Measurements from ENCODE around the gene APOB.

The APOB gene

GRCh38 chr2:21004181-21004572 is 39.7 kb downstream of the APOB start:
- no peak for TF ChIP-seq CTCF (IDR thresholded peaks at IDR 0.05; ENCODE audit: low read depth, low read length, missing control alignments)
- in situ Hi-C loops (cut with HindIII; ENCODE audit: low sequenced_read_pairs): no loop called here
- no peak for DNase-seq (ENCODE audit: low read depth)
- no peak overlapping the region for H3K4me3 ChIP-seq (ENCODE audit: low read depth, low read length)

GRCh38 chr2:21003572-21004180 is 40.2 kb downstream of the APOB start:
- in situ Hi-C loops (cut with HindIII; ENCODE audit: low sequenced_read_pairs): no loop called here
- no peak overlapping the region for H3K4me3 ChIP-seq (ENCODE audit: low read depth, low read length)
- no peak for DNase-seq (ENCODE audit: low read depth)
- no peak for TF ChIP-seq CTCF (IDR thresholded peaks at IDR 0.05; ENCODE audit: low read depth, low read length, missing control alignments)

GRCh38 chr2:21002814-21003192 is 41.1 kb downstream of the APOB start:
- H3K4me3 ChIP-seq (ENCODE audit: low read depth, low read length): no peak overlapping the region
- no peak for TF ChIP-seq CTCF (IDR thresholded peaks at IDR 0.05; ENCODE audit: low read depth, low read length, missing control alignments)
- in situ Hi-C loops (cut with HindIII; ENCODE audit: low sequenced_read_pairs): no loop called here
- DNase-seq (ENCODE audit: low read depth): no peak

GRCh38 chr2:21001988-21002813 is 41.7 kb downstream of the APOB start:
- in situ Hi-C loops (cut with HindIII; ENCODE audit: low sequenced_read_pairs): no loop called here
- DNase-seq (ENCODE audit: low read depth): no peak
- no peak for TF ChIP-seq CTCF (IDR thresholded peaks at IDR 0.05; ENCODE audit: low read depth, low read length, missing control alignments)
- H3K4me3 ChIP-seq (ENCODE audit: low read depth, low read length): no peak overlapping the region

GRCh38 chr2:21001225-21001946 is 42.5 kb downstream of the APOB start:
- no peak for DNase-seq (ENCODE audit: low read depth)
- H3K4me3 ChIP-seq (ENCODE audit: low read depth, low read length): no peak overlapping the region
- in situ Hi-C loops (cut with HindIII; ENCODE audit: low sequenced_read_pairs): no loop called here
- TF ChIP-seq CTCF (IDR thresholded peaks at IDR 0.05; ENCODE audit: low read depth, low read length, missing control alignments): no peak

GRCh38 chr2:20999906-21000645 is 43.8 kb downstream of the APOB start:
- in situ Hi-C loops (cut with HindIII; ENCODE audit: low sequenced_read_pairs): no loop called here
- H3K4me3 ChIP-seq (ENCODE audit: low read depth, low read length): no peak overlapping the region
- no peak for TF ChIP-seq CTCF (IDR thresholded peaks at IDR 0.05; ENCODE audit: low read depth, low read length, missing control alignments)
- DNase-seq (ENCODE audit: low read depth): no peak
